Colonic mucosa (tissue), 4 donors: ENCODE measurements around the gene ZFHX3. TPM values are rescaled to one million over a fixed set of nuclear protein-coding genes. Genes with fewer than 3 reads are reported as not detected.

Experiments
- DNase-seq: peaks from one replicate; pipeline ENCODE4 v3.0.0-alpha.2; 2020
- H3K27ac ChIP-seq: fragments of 200-600 bp; one replicate; pipeline ENCODE4 v1.8.0; 2021
- H3K27me3 ChIP-seq: fragments of 200-600 bp; one replicate; pipeline ENCODE4 v1.8.0; 2021
- H3K36me3 ChIP-seq: fragments of 200-600 bp; one replicate; pipeline ENCODE4 v1.8.0; 2021
- H3K4me1 ChIP-seq: fragments of 200-600 bp; one replicate; pipeline ENCODE4 v1.8.0; 2021; ENCODE audit warnings: mild to moderate bottlenecking
- H3K4me3 ChIP-seq: fragments of 200-600 bp; one replicate; pipeline ENCODE4 v1.8.0; 2021
- H3K9ac ChIP-seq, 2 donors: one replicate each; pipeline ENCODE4 v1.7.0; 2013; ENCODE audit warnings: control low read depth in 2 of 2, low read depth in 2 of 2, low read length in 2 of 2
- H3K9me3 ChIP-seq: fragments of 200-600 bp; one replicate; pipeline ENCODE4 v1.8.0; 2021
- intact Hi-C: fragments of 100-400 bp; cut with DNase I; formaldehyde crosslinking; loops from one replicate; pipeline ENCODE4 v1.14.1; 2022
- total RNA-seq, 2 donors: library from RNA; stranded (reverse); fragmentation: NEBNext Ultra II Directional in 1 of 2; extraction: Animal tissue kit (Norgen Biotek cat#: 25700) in 1 of 2; gene quantifications; one replicate each; pipeline ENCODE4 v1.2.1, GENCODE V29; 2021
- TF ChIP-seq, protein P1 (sequence below): fragments of 200-600 bp; IDR thresholded peaks from one replicate; pipeline ENCODE4 v1.8.0; 2022; ENCODE audit warnings: antibody characterized with exemption, mild to moderate bottlenecking
- donor health status: healthy.
- donor health status: DM: no; HTN: no; CAD: no.
- donor health status: DM: no; HTN: no; CAD: no.

ZFHX3 gene
- total RNA-seq, 2 donors from 2014 or later, result 10.5 to 12.8 TPM

GRCh38 chr16:73041676-73042075 is 6.3 kb downstream of the ZFHX3 start:
- Histone ChIP-seq H3K4me3 (no peak overlapping the region), H3K27me3 (no peaks in the 10 kb centered on the region), H3K27ac (no peak overlapping the region), H3K9me3 (no peaks in the 10 kb centered on the region), H3K4me1 (no peaks in the 10 kb centered on the region), H3K36me3 (no peaks in the 10 kb centered on the region), H3K9ac (no peak overlapping the region)
- intact Hi-C loops, result loop anchor here (10.0 kb wide), 1 partner anchor 207 kb away; no protein-coding TSS in a partner anchor
- TF ChIP-seq, protein P1, sequence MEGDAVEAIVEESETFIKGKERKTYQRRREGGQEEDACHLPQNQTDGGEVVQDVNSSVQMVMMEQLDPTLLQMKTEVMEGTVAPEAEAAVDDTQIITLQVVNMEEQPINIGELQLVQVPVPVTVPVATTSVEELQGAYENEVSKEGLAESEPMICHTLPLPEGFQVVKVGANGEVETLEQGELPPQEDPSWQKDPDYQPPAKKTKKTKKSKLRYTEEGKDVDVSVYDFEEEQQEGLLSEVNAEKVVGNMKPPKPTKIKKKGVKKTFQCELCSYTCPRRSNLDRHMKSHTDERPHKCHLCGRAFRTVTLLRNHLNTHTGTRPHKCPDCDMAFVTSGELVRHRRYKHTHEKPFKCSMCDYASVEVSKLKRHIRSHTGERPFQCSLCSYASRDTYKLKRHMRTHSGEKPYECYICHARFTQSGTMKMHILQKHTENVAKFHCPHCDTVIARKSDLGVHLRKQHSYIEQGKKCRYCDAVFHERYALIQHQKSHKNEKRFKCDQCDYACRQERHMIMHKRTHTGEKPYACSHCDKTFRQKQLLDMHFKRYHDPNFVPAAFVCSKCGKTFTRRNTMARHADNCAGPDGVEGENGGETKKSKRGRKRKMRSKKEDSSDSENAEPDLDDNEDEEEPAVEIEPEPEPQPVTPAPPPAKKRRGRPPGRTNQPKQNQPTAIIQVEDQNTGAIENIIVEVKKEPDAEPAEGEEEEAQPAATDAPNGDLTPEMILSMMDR, result no peak
- no peak for DNase-seq

- Histone ChIP-seq H3K9me3 (no peaks in the 10 kb centered on the region), H3K4me3 (no peak overlapping the region), H3K36me3 (no peaks in the 10 kb centered on the region), H3K27me3 (no peaks in the 10 kb centered on the region), H3K9ac (no peak overlapping the region), H3K4me1 (no peaks in the 10 kb centered on the region), H3K27ac (no peak overlapping the region)
- DNase-seq, result no peak
- TF ChIP-seq, protein P1, result no peak
- intact Hi-C loops, result loop anchor here (10.0 kb wide), 1 partner anchor 206 kb away; no protein-coding TSS in a partner anchor
Measured at GRCh38 chr16:73040735-73041402, 7.1 kb downstream of the ZFHX3 start.

DNA sequence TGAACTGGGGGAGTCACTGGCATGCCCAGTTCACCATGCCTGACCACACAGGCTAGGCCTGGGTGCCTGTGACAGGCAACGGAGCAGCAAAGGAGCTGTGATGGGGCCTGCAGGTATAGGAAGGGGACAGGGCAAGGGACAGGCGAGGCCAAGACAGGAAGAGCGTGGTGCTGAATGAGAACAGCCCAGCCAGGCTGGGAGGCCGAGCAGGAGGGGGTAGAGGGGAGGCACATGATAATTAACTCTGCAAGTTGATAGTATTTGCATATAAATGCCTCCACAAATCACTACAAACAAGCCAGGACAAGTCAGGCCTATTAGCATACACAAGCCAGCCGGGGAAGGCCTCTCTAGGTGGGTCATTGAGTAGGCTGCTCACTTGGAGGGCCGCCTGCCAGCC is 7.8 kb downstream of the ZFHX3 start:
- no peaks in the 10 kb centered on the region for H3K9me3 ChIP-seq
- intact Hi-C loops, result loop anchor here (10.0 kb wide), 1 partner anchor 205 kb away; no protein-coding TSS in a partner anchor
- no peak overlapping the region for H3K9ac ChIP-seq
- TF ChIP-seq, protein P1, result no peak
- no peak overlapping the region for H3K27ac ChIP-seq
- no peak overlapping the region for H3K4me3 ChIP-seq
- H3K36me3 ChIP-seq, result no peaks in the 10 kb centered on the region
- H3K27me3 ChIP-seq, result no peaks in the 10 kb centered on the region
- no peak for DNase-seq
- no peaks in the 10 kb centered on the region for H3K4me1 ChIP-seq

GRCh38 chr16:73037845-73038570 is 9.9 kb downstream of the ZFHX3 start:
- TF ChIP-seq, protein P1, result no peak
- Histone ChIP-seq H3K27me3 (no peaks in the 10 kb centered on the region), H3K36me3 (no peaks in the 10 kb centered on the region), H3K9ac (no peak overlapping the region), H3K9me3 (no peaks in the 10 kb centered on the region), H3K27ac (no peak overlapping the region), H3K4me1 (no peaks in the 10 kb centered on the region), H3K4me3 (no peak overlapping the region)
- intact Hi-C loops, result no loop called here
- DNase-seq, result no peak

- DNase-seq, result no peak
- H3K36me3 ChIP-seq, result no peaks in the 10 kb centered on the region
- intact Hi-C loops, result no loop called here
- H3K9me3 ChIP-seq, result no peaks in the 10 kb centered on the region
- H3K4me3 ChIP-seq, result no peak overlapping the region
- no peak overlapping the region for H3K27ac ChIP-seq
- no peak overlapping the region for H3K9ac ChIP-seq
- H3K27me3 ChIP-seq, result no peaks in the 10 kb centered on the region
- H3K4me1 ChIP-seq, result no peaks in the 10 kb centered on the region
- TF ChIP-seq, protein P1, result no peak
Measured at GRCh38 chr16:73037331-73037745, 10.6 kb downstream of the ZFHX3 start.
